GM23338 (cell line): ENCODE data around the gene RIMS3. TPM values are rescaled to one million over a fixed set of nuclear protein-coding genes. Genes with fewer than 3 reads are reported as not detected.

Source experiments
- ATAC-seq: fragments of 200-7000 bp; cut with Tn5 transposase; 3 replicates; pipeline ENCODE4 v1.9.1; 2020
- DNase-seq: peaks from one replicate; pipeline ENCODE4 v3.0.0-alpha.2; 2015; ENCODE audit warnings: low spot score
- H2AFZ ChIP-seq: fragments of 200-600 bp; sonication (generic); 2 replicates; pipeline ENCODE4 v1.8.0; 2016; ENCODE audit warnings: antibody characterized with exemption, mild to moderate bottlenecking, moderate library complexity
- H3F3A ChIP-seq: fragments of 200-600 bp; sonication (generic); replicated peaks from 2 replicates; pipeline ENCODE4 v1.8.0; 2017; ENCODE audit warnings: antibody characterized with exemption, mixed run types, low read depth
- H3K27ac ChIP-seq: fragments of 200-600 bp; sonication (generic); 2 replicates; pipeline ENCODE4 v1.6.1; 2016; ENCODE audit warnings: low read depth
- H3K27me3 ChIP-seq: fragments of 200-600 bp; sonication (generic); 2 replicates; pipeline ENCODE4 v1.8.0; 2016; ENCODE audit warnings: mild to moderate bottlenecking, mixed run types, moderate library complexity; ENCODE audit not compliant: insufficient read depth
- H3K36me3 ChIP-seq: fragments of 200-600 bp; sonication (generic); 2 replicates; pipeline ENCODE4 v1.8.0; 2016; ENCODE audit warnings: mild to moderate bottlenecking; ENCODE audit not compliant: insufficient read depth
- H3K4me1 ChIP-seq: fragments of 200-600 bp; sonication (generic); 2 replicates; pipeline ENCODE4 v1.8.0; 2016; ENCODE audit warnings: mild to moderate bottlenecking, moderate library complexity; ENCODE audit not compliant: insufficient read depth
- H3K4me2 ChIP-seq: fragments of 200-600 bp; sonication (generic); 2 replicates; pipeline ENCODE4 v1.7.1; 2017; ENCODE audit warnings: mixed run types
- H3K4me3 ChIP-seq: fragments of 200-600 bp; sonication (generic); 2 replicates; pipeline ENCODE4 v1.6.1; 2016; ENCODE audit warnings: mixed run types
- H3K79me2 ChIP-seq: fragments of 200-600 bp; sonication (generic); replicated peaks from 2 replicates; pipeline ENCODE4 v1.8.0; 2017; ENCODE audit warnings: mild to moderate bottlenecking; ENCODE audit not compliant: insufficient read depth
- H3K9me2 ChIP-seq: fragments of 200-600 bp; sonication (generic); 2 replicates; pipeline ENCODE4 v1.8.0; 2017; ENCODE audit not compliant: insufficient read depth
- H4K20me1 ChIP-seq: fragments of 200-600 bp; sonication (generic); replicated peaks from 2 replicates; pipeline ENCODE4 v1.8.0; 2017; ENCODE audit warnings: mild to moderate bottlenecking; ENCODE audit not compliant: insufficient read depth
- H3K27ac Mint-ChIP-seq: 2 replicates; pipeline ENCODE4 v1.8.0; 2020; ENCODE audit warnings: inconsistent platforms, mild to moderate bottlenecking, moderate library complexity, mixed read lengths
- H3K27me3 Mint-ChIP-seq: 3 replicates; pipeline ENCODE4 v1.8.0; 2022; ENCODE audit warnings: low read depth, mild to moderate bottlenecking, moderate library complexity, mixed read lengths, inconsistent platforms; ENCODE audit not compliant: insufficient read depth, poor library complexity
- H3K36me3 Mint-ChIP-seq: 3 replicates; pipeline ENCODE4 v1.8.0; 2021; ENCODE audit warnings: low read depth, mild to moderate bottlenecking, inconsistent platforms, moderate library complexity, mixed read lengths
- H3K4me1 Mint-ChIP-seq: 3 replicates; pipeline ENCODE4 v1.8.0; 2020; ENCODE audit warnings: mild to moderate bottlenecking, inconsistent platforms, mixed read lengths
- H3K4me3 Mint-ChIP-seq: 3 replicates; pipeline ENCODE4 v1.8.0; 2021; ENCODE audit warnings: moderate library complexity, mild to moderate bottlenecking, inconsistent platforms, mixed read lengths
- H3K9me3 Mint-ChIP-seq: 3 replicates; pipeline ENCODE4 v1.8.0; 2020; ENCODE audit warnings: moderate library complexity, mild to moderate bottlenecking, inconsistent platforms, mixed read lengths
- CREB1 ChIP-seq: fragments of 250-450 bp; sonication (Bioruptor Pico); IDR thresholded peaks from 2 replicates; pipeline ENCODE4 v1.5.0; 2020; ENCODE audit warnings: low read depth, mild to moderate bottlenecking, moderate library complexity
- CTCF ChIP-seq, 2 experiments: fragments of 200-600 bp in 1 of 2; sonication (generic) in 1 of 2; conservative IDR thresholded peaks; 2 replicates each; pipeline versions ENCODE4 v1.5.1 to v1.6.1; 2016 to 2017; ENCODE audit warnings: antibody characterized with exemption in 2 of 2, low read depth in 2 of 2, mild to moderate bottlenecking in 2 of 2, moderate library complexity in 1 of 2
- EZH2 ChIP-seq: fragments of 200-600 bp; sonication (generic); IDR thresholded peaks from one replicate; pipeline ENCODE4 v1.8.0; 2017; ENCODE audit warnings: antibody characterized with exemption, mild to moderate bottlenecking, low read depth; ENCODE audit not compliant: unreplicated experiment
- EZH2phosphoT487 ChIP-seq: fragments of 200-600 bp; sonication (generic); IDR thresholded peaks from one replicate; pipeline ENCODE4 v1.8.1; 2018; ENCODE audit warnings: antibody characterized with exemption; ENCODE audit not compliant: unreplicated experiment
- POLR2AphosphoS5 ChIP-seq: IDR thresholded peaks from 2 replicates; pipeline ENCODE4 v1.6.1; 2016; ENCODE audit warnings: antibody characterized with exemption, low read depth
- REST ChIP-seq: IDR thresholded peaks from one replicate; pipeline ENCODE4 v1.6.1; 2018; ENCODE audit warnings: antibody characterized with exemption; ENCODE audit not compliant: unreplicated experiment
- STAT1 ChIP-seq: IDR thresholded peaks from one replicate; pipeline ENCODE4 v1.6.1; 2016; ENCODE audit warnings: antibody characterized with exemption; ENCODE audit not compliant: unreplicated experiment
- ZNF114 ChIP-seq: fragments of 250-450 bp; sonication (Bioruptor Pico); IDR thresholded peaks from 2 replicates; pipeline ENCODE4 v1.5.0; 2020; ENCODE audit warnings: mild to moderate bottlenecking, moderate library complexity
- ZNF331 ChIP-seq: fragments of 250-450 bp; sonication (Bioruptor Pico); IDR thresholded peaks from 2 replicates; pipeline ENCODE4 v1.5.0; 2020; ENCODE audit warnings: low read depth, mild to moderate bottlenecking, moderate library complexity
- ZNF462 ChIP-seq: fragments of 250-450 bp; sonication (Bioruptor Pico); IDR thresholded peaks from 2 replicates; pipeline ENCODE4 v1.5.0; 2020; ENCODE audit warnings: mild to moderate bottlenecking, moderate library complexity
- polyA plus RNA-seq: library from polyadenylated mRNA; unstranded; fragments of >200 nt; fragmentation: Nextera tagmentation; extraction: Ambion mirVana; gene quantifications from 2 replicates; pipeline ENCODE4 v1.2.1, GENCODE V29; 2016
- total RNA-seq: library from RNA; depleted of rRNA; stranded (reverse); fragments of >200 nt; shearing (Covaris generic); gene quantifications from 2 replicates; pipeline ENCODE4 v1.2.3, GENCODE V29; 2014

Gene RIMS3
- total and polyA plus RNA-seq, 2 experiments from 2014 or later: 8.7 to 27.2 TPM

- Mint-ChIP-seq H3K36me3 (peaks cover 4% of the 10 kb centered on the region; the same call in 2 of the 3 replicates), H3K4me1 (no peaks in the 10 kb centered on the region), H3K27me3 (peaks cover 8% of the 10 kb centered on the region), H3K27ac (no peak overlapping the region), H3K4me3 (no peak overlapping the region), H3K9me3 (peaks cover 12% of the 10 kb centered on the region; the same call in 2 of the 3 replicates)
- no peak overlapping the region for H3K4me2 ChIP-seq
- TF ChIP-seq CREB1 (CRISPR knock-in tag): no peak
- no peak for TF ChIP-seq EZH2
- TF ChIP-seq ZNF114 (CRISPR knock-in tag): no peak
- TF ChIP-seq ZNF462 (CRISPR knock-in tag): no peak
- no peak for TF ChIP-seq EZH2phosphoT487
- TF ChIP-seq CTCF (conservative IDR thresholded peaks at IDR 0.05; ENCODE audit: low read depth in 2 of 2): no peak
- TF ChIP-seq STAT1: no peak
- TF ChIP-seq POLR2AphosphoS5: no peak
- no peak for TF ChIP-seq ZNF331 (CRISPR knock-in tag)
- no peak for TF ChIP-seq REST
- no peaks in the 10 kb centered on the region for H3K79me2 ChIP-seq
- no peak overlapping the region for H3K4me3 ChIP-seq
- no peaks in the 10 kb centered on the region for H3K4me1 ChIP-seq
- H3K27ac ChIP-seq: no peak overlapping the region
- H3K36me3 ChIP-seq: no peaks in the 10 kb centered on the region; the same call in 1 of the 2 replicates
- H3K27me3 ChIP-seq: no peaks in the 10 kb centered on the region
- ATAC-seq: no peak
- DNase-seq: no peak
- H2AFZ ChIP-seq: no peak overlapping the region
- H3F3A ChIP-seq: no peaks in the 10 kb centered on the region
- H4K20me1 ChIP-seq: no peaks in the 10 kb centered on the region
- no peaks in the 10 kb centered on the region for H3K9me2 ChIP-seq
These were observed 65.6 kb downstream of the RIMS3 start for GRCh38 chr1:40599926-40600325.
